ENCODE results near the gene HOXA5.
A peak's percentile ranks its signal among the peaks of the same experiment; 100 is the strongest.

Gene HOXA5

DNA sequence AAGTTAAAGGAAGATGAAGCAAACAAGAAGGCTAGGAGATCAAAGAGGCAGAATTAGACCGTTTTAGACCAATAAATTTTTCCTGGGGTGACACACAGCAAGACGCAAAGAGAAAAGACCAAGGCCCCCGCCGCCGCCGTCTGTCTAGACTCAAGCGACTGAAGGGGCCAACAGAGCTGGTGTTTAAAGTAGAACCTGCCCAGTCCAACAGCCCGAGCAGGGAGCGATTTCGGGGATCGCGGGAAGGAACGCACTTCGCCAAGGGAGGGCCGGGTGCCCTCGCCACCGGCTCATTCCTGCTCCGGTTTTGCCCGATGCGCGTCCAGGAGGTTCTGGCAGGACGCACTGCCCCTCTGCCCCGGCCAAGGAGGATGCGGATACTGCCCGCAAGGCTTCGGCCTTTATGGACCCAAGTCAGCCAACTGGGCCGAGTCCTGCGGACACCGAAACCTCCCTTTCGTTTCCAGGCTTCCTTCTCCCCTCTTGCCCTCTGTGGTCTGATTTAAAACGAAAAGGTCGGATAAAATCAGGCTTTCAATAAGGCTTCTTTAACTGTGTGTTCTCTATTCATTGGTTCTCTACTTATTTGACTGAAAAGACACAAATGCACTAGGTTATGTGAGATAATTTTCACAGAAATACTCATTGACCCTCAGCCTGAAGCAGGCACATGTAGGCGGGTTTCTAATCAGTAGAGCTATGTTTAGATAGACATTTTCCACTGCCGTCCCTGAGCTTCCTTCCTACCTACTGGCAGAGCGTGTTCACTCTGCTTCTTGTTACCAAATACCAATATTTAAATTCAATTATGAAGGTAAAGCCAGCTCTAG is 15.2 kb upstream of the HOXA5 start:
- DNase-seq (ENCODE audit: low read depth): no peak
- H3K4me3 ChIP-seq (ENCODE audit: control insufficient read depth, low read depth, low read length): no peak overlapping the region
- TF ChIP-seq, protein P1, sequence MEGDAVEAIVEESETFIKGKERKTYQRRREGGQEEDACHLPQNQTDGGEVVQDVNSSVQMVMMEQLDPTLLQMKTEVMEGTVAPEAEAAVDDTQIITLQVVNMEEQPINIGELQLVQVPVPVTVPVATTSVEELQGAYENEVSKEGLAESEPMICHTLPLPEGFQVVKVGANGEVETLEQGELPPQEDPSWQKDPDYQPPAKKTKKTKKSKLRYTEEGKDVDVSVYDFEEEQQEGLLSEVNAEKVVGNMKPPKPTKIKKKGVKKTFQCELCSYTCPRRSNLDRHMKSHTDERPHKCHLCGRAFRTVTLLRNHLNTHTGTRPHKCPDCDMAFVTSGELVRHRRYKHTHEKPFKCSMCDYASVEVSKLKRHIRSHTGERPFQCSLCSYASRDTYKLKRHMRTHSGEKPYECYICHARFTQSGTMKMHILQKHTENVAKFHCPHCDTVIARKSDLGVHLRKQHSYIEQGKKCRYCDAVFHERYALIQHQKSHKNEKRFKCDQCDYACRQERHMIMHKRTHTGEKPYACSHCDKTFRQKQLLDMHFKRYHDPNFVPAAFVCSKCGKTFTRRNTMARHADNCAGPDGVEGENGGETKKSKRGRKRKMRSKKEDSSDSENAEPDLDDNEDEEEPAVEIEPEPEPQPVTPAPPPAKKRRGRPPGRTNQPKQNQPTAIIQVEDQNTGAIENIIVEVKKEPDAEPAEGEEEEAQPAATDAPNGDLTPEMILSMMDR (IDR thresholded peaks at IDR 0.05; ENCODE audit: control insufficient read depth, insufficient read depth, low read depth, low read length, missing control alignments): no peak

DNA sequence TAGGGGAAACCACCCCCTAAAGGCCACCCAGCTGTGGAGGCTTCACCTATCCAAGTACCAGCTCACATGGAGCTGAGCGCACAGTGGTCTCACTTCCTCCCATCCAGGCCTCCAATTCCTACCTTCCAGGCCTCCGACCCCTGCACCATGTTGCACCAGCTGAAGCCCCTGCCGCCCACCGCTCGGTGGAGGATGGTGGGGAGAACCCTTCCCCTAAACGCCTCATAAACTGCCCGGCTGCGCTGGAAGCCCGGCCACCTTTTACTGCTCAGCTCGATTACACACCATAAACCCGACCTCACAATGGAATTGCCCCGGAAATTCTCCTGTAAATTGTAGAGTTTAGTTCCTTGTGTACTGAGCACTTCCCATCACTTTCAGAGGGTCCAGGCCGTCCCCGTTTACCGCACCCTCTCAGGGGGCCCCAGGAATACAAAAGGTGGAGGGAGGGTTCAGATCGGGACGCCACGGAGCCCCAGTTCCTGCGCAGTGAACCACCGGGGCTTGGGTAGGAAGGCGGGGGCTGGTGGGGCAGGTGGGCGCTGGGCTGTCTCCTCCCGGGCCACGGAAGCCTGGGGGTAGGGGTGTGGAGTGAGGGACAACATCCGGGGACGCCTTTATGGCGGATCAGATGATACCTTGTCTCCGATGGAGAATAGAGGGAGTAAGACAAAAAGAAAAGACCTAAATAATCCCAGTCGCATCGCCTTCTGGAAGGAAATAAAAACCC is 14.4 kb upstream of the HOXA5 start:
- TF ChIP-seq, protein P1 (IDR thresholded peaks at IDR 0.05; ENCODE audit: control insufficient read depth, insufficient read depth, low read depth, low read length, missing control alignments): no peak
- no peak for DNase-seq (ENCODE audit: low read depth)
- no peak overlapping the region for H3K4me3 ChIP-seq (ENCODE audit: control insufficient read depth, low read depth, low read length)

DNA sequence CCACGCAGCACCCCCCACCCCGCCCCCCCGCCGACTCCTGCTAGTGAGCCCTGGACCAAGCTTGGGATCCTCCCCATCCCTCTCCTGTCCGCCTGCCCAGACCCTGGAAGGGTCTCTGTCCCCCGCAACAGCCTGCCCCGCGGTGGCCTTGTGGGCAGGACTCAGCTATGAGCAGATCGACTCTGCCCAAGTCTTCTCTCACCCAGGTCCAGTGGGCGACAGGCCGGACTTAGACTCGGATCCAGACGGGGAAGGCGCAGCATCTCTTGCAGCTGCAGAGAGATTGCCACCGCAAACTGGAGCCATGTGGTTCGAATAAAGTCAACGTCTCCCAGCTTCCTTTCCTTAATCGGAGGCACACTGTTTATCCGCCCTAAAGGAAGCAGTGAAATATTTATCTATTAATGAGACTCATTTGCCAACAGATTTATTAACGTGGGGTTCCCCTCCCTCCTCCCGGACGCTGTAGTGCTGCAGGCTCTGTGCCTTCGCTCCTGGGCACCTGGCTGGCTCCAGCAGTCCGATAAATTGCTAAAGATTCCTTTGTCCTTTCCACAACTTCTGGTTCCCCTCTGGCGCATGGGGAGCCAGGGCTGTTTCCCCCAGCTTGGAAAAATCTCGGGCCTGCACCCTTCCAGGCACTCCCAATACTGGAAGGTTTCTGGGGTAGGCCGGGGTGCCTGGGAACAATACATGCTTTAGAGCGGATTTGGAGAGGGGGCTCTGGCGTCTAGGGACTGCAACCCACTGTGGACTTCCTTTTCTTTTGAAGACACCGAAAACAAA is 13.6 kb upstream of the HOXA5 start:
- DNase-seq (ENCODE audit: low read depth): no peak
- peak overlapping the region; percentile 73 for H3K4me3 ChIP-seq (ENCODE audit: control insufficient read depth, low read depth, low read length)
- TF ChIP-seq, protein P1 (IDR thresholded peaks at IDR 0.05; ENCODE audit: control insufficient read depth, insufficient read depth, low read depth, low read length, missing control alignments): no peak

DNA sequence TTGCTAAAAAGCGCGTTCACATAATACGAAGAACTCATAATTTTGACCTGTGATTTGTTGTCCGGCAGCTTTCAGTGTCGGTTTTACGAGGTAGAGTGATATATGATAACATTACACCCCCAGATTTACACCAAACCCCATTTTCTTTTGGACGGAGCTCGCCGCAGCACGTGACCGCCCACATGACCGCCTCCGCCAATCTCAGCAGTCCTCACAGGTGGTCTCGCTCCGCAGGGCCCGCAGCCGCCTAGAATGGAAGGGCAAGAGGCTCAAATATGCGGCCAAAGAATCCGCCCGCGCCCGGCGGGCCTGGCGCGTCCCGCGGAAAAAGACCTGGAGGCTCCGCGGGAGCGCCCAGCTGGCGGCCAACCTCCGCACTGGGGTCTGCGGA is 13.0 kb upstream of the HOXA5 start, which contains the start of gene HOXA7:
Gene HOXA7, minus strand, starts transcription at position 168 of the 391 bp plus-strand sequence. Its CDS starts 130 bp downstream, at position 38.
- TF ChIP-seq, protein P1 (IDR thresholded peaks at IDR 0.05; ENCODE audit: control insufficient read depth, insufficient read depth, low read depth, low read length, missing control alignments): no peak
- no peak for DNase-seq (ENCODE audit: low read depth)
- peak within 1 kb of the TSS; percentile 73 for H3K4me3 ChIP-seq (ENCODE audit: control insufficient read depth, low read depth, low read length)

DNA sequence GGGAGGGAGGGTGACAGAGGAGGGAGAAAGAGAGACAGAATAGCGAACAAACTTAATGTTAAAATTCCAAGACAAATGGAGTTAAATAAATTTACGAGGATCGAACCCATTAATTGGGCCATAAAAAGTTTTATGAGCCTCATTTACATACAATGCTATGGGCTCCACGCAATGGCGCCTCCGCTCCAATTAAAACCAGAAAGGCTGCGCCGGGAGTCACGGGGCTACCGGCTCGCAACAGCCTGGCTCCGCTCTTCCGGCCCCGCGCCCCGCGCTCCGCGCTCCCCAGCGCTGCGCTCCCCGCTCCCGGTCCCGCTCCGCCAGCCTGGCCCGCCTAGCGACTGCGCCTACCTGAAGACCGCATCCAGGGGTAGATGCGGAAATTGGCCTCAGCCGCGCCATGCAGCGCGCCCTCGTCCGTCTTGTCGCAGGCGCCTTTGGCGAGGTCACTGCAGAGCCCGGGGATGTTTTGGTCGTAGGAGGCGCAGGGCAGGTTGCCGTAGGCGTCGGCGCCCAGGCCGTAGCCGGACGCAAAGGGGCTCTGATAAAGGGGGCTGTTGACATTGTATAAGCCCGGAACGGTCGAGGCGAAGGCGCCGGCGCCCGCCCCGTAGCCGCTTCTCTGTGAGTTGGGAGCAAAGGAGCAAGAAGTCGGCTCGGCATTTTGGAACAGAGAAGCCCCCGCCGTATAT is 12.5 kb upstream of the HOXA5 start:
- TF ChIP-seq, protein P1 (IDR thresholded peaks at IDR 0.05; ENCODE audit: control insufficient read depth, insufficient read depth, low read depth, low read length, missing control alignments): no peak
- DNase-seq (ENCODE audit: low read depth): no peak
- peak overlapping the region; percentile 73 for H3K4me3 ChIP-seq (ENCODE audit: control insufficient read depth, low read depth, low read length)

Data from AG09309 (cell line).